PC-3 (cell line): ENCODE results near the gene SPATA6L. TPM values are rescaled to one million over a fixed set of nuclear protein-coding genes. Genes with fewer than 3 reads are reported as not detected.
A peak's percentile ranks its signal among the peaks of the same experiment; 100 is the strongest.

Experiments
- ATAC-seq: fragments of 200-7000 bp; cut with Tn5 transposase; 2 replicates; pipeline ENCODE4 v1.9.1; 2020; ENCODE audit warnings: mild to moderate bottlenecking, moderate library complexity
- BruUV-seq: library from RNA; stranded (reverse); fragments of 400-500 nt; replicated peaks from 2 replicates; lab custom pipeline; 2021; lab: Mats Ljungman, UMichigan
- CTCF ChIA-PET: fragments of 300-600 bp; sonication (Branson Sonifier 250); formaldehyde crosslinking; loops from one replicate; lab custom pipeline; 2022; ENCODE audit warnings: antibody characterized with exemption; lab: Charles Lee
- POLR2A ChIA-PET: fragments of 300-600 bp; sonication (Branson Sonifier 250); formaldehyde crosslinking; loops from one replicate; lab custom pipeline; 2022; ENCODE audit warnings: antibody characterized with exemption; ENCODE audit not compliant: unreplicated experiment; lab: Charles Lee
- DNase-seq: peaks from one replicate; pipeline ENCODE4 v3.0.0-alpha.2; 2015
- H2AFZ ChIP-seq: fragments of 300-600 bp; sonication (generic); 2 replicates; pipeline ENCODE4 v1.6.0; 2016; ENCODE audit warnings: antibody characterized with exemption, low read length
- H3F3A ChIP-seq: fragments of 300-600 bp; sonication (generic); one replicate; pipeline ENCODE4 v1.6.0; 2017; ENCODE audit warnings: antibody characterized with exemption, low read length, control low read depth, mild to moderate bottlenecking; ENCODE audit not compliant: unreplicated experiment
- H3K27ac ChIP-seq: fragments of 300-600 bp; sonication (generic); 2 replicates; pipeline ENCODE4 v1.5.1; 2016; ENCODE audit warnings: mild to moderate bottlenecking, low read length
- H3K27me3 ChIP-seq: fragments of 300-600 bp; sonication (generic); 2 replicates; pipeline ENCODE4 v1.6.1; 2016; ENCODE audit warnings: low read length, mixed read lengths
- H3K36me3 ChIP-seq: fragments of 300-600 bp; sonication (generic); 2 replicates; pipeline ENCODE4 v1.6.1; 2016; ENCODE audit warnings: low read depth, mixed run types, low read length, mixed read lengths
- H3K4me1 ChIP-seq: fragments of 300-600 bp; sonication (generic); 2 replicates; pipeline ENCODE4 v1.5.1; 2016; ENCODE audit warnings: low read length; ENCODE audit not compliant: insufficient read depth
- H3K4me2 ChIP-seq: fragments of 300-600 bp; sonication (generic); 2 replicates; pipeline ENCODE4 v1.6.0; 2016; ENCODE audit warnings: low read length
- H3K4me3 ChIP-seq: fragments of 300-600 bp; sonication (generic); 2 replicates; pipeline ENCODE4 v1.5.1; 2016; ENCODE audit warnings: mild to moderate bottlenecking, low read length, mixed read lengths
- H3K79me2 ChIP-seq: fragments of 300-600 bp; sonication (generic); 2 replicates; pipeline ENCODE4 v1.6.1; 2017; ENCODE audit warnings: low read length, mixed read lengths
- H3K9ac ChIP-seq: fragments of 300-600 bp; sonication (generic); 2 replicates; pipeline ENCODE4 v1.6.0; 2016; ENCODE audit warnings: mild to moderate bottlenecking, low read length
- H3K9me2 ChIP-seq: fragments of 300-600 bp; sonication (generic); replicated peaks from 2 replicates; pipeline ENCODE4 v1.6.1; 2016; ENCODE audit warnings: mixed run types, low read length, mixed read lengths
- H3K9me3 ChIP-seq: fragments of 300-600 bp; sonication (generic); 2 replicates; pipeline ENCODE4 v1.6.1; 2016; ENCODE audit warnings: low read length, mixed read lengths
- H4K20me1 ChIP-seq: fragments of 300-600 bp; sonication (generic); 2 replicates; pipeline ENCODE4 v1.6.1; 2016; ENCODE audit warnings: low read length, mixed read lengths
- EZH2 ChIP-seq: fragments of 300-600 bp; sonication (generic); IDR thresholded peaks from one replicate; pipeline ENCODE4 v1.6.1; 2017; ENCODE audit warnings: antibody characterized with exemption, mild to moderate bottlenecking, low read length; ENCODE audit not compliant: unreplicated experiment
- EZH2phosphoT487 ChIP-seq: fragments of 300-600 bp; sonication (generic); IDR thresholded peaks from 2 replicates; pipeline ENCODE4 v1.6.1; 2018; ENCODE audit warnings: mild to moderate bottlenecking, antibody characterized with exemption, low read length, borderline replicate concordance
- intact Hi-C: fragments of 100-400 bp; cut with micrococcal nuclease; formaldehyde crosslinking; loops from 2 replicates; pipeline ENCODE4 v1.9.0; 2023
- total RNA-seq: library from RNA; depleted of rRNA; stranded (reverse); fragments of >200 nt; gene quantifications from 2 replicates; pipeline ENCODE4 v1.2.3, GENCODE V29; 2014
- TF ChIP-seq, protein P1 (sequence below): fragments of 300-600 bp; sonication (generic); conservative IDR thresholded peaks from 2 replicates; pipeline ENCODE4 v1.5.1; 2017; ENCODE audit warnings: antibody characterized with exemption, low read depth, mild to moderate bottlenecking, low read length

The SPATA6L gene
- total RNA-seq, 1 experiment from 2014 or later: not detected

GRCh38 chr9:4668604-4669003, 2.3 kb upstream of the SPATA6L start:
- no peaks in the 10 kb centered on the region for H3K9me3 ChIP-seq
- POLR2A ChIA-PET: no interaction called here
- BruUV-seq: no TSS peak
- H2AFZ ChIP-seq: no peak overlapping the region
- intact Hi-C loops: no loop called here
- H3K79me2 ChIP-seq: peaks cover 22% of the 10 kb centered on the region
- H4K20me1 ChIP-seq: peaks cover 4% of the 10 kb centered on the region; the same call in 1 of the 2 replicates
- H3K27me3 ChIP-seq: no peaks in the 10 kb centered on the region
- H3K36me3 ChIP-seq: no peaks in the 10 kb centered on the region
- H3K4me3 ChIP-seq: no peak overlapping the region
- TF ChIP-seq EZH2 (no peak), EZH2phosphoT487 (no peak)
- TF ChIP-seq, protein P1, sequence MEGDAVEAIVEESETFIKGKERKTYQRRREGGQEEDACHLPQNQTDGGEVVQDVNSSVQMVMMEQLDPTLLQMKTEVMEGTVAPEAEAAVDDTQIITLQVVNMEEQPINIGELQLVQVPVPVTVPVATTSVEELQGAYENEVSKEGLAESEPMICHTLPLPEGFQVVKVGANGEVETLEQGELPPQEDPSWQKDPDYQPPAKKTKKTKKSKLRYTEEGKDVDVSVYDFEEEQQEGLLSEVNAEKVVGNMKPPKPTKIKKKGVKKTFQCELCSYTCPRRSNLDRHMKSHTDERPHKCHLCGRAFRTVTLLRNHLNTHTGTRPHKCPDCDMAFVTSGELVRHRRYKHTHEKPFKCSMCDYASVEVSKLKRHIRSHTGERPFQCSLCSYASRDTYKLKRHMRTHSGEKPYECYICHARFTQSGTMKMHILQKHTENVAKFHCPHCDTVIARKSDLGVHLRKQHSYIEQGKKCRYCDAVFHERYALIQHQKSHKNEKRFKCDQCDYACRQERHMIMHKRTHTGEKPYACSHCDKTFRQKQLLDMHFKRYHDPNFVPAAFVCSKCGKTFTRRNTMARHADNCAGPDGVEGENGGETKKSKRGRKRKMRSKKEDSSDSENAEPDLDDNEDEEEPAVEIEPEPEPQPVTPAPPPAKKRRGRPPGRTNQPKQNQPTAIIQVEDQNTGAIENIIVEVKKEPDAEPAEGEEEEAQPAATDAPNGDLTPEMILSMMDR: no peak
- H3K4me2 ChIP-seq: no peak overlapping the region
- H3K9ac ChIP-seq: no peak overlapping the region
- no peaks in the 10 kb centered on the region for H3F3A ChIP-seq
- ATAC-seq (no peak), DNase-seq (no peak)
- H3K4me1 ChIP-seq: peaks cover 32% of the 10 kb centered on the region
- H3K27ac ChIP-seq: no peak overlapping the region
- H3K9me2 ChIP-seq: no peaks in the 10 kb centered on the region
- CTCF ChIA-PET: no interaction called here

- no TSS peak for BruUV-seq
- H3K27ac ChIP-seq: no peak overlapping the region
- ATAC-seq: no peak
These were observed 1.4 kb upstream of the SPATA6L start for GRCh38 chr9:4667681-4668080.

GRCh38 chr9:4665357-4665756, 923 bp downstream of the SPATA6L start:
- peaks cover 4% of the 10 kb centered on the region; the same call in 1 of the 2 replicates for H4K20me1 ChIP-seq
- H3K36me3 ChIP-seq: no peaks in the 10 kb centered on the region
- H2AFZ ChIP-seq: peak overlapping the region; percentile 93; the same call in 1 of the 2 replicates
- no peaks in the 10 kb centered on the region for H3K9me2 ChIP-seq
- no peak for DNase-seq
- no peaks in the 10 kb centered on the region for H3F3A ChIP-seq
- H3K9me3 ChIP-seq: no peaks in the 10 kb centered on the region
- H3K9ac ChIP-seq: no peak overlapping the region
- peak overlapping the region; percentile 92 for H3K4me3 ChIP-seq
- ChIA-PET POLR2A (interaction anchor here (0.6 to 0.8 kb wide), 2 partner anchors 98 to 1181 kb away, joined by 3 read pairs; no protein-coding TSS in a partner anchor), CTCF (no interaction called here)
- no peaks in the 10 kb centered on the region for H3K27me3 ChIP-seq
- TF ChIP-seq EZH2phosphoT487: no peak
- TF ChIP-seq EZH2: no peak
- TF ChIP-seq, protein P1: no peak
- peak overlapping the region; percentile 91 for H3K4me2 ChIP-seq
- H3K27ac ChIP-seq: no peak overlapping the region
- H3K4me1 ChIP-seq: peaks cover 50% of the 10 kb centered on the region
- ATAC-seq: no peak
- BruUV-seq: no TSS peak
- peaks cover 36% of the 10 kb centered on the region for H3K79me2 ChIP-seq
- intact Hi-C loops: no loop called here

More at GRCh38 chr9:4667681-4668080, 1.4 kb upstream of the SPATA6L start:
- no peaks in the 10 kb centered on the region for H3K36me3 ChIP-seq
- H3K27me3 ChIP-seq: no peaks in the 10 kb centered on the region
- H4K20me1 ChIP-seq: peaks cover 4% of the 10 kb centered on the region; the same call in 1 of the 2 replicates
- no peak for DNase-seq
- H3K9ac ChIP-seq: no peak overlapping the region
- H2AFZ ChIP-seq: no peak overlapping the region
- peaks cover 32% of the 10 kb centered on the region for H3K79me2 ChIP-seq
- ChIA-PET CTCF (no interaction called here), POLR2A (no interaction called here)
- intact Hi-C loops: no loop called here
- TF ChIP-seq EZH2: no peak
- TF ChIP-seq, protein P1: no peak
- TF ChIP-seq EZH2phosphoT487: no peak
- H3K9me3 ChIP-seq: no peaks in the 10 kb centered on the region
- no peaks in the 10 kb centered on the region for H3K9me2 ChIP-seq
- no peak overlapping the region for H3K4me2 ChIP-seq
- peaks cover 40% of the 10 kb centered on the region for H3K4me1 ChIP-seq
- no peaks in the 10 kb centered on the region for H3F3A ChIP-seq
- no peak overlapping the region for H3K4me3 ChIP-seq
